Thymus (tissue), 11 donors: ENCODE data around the gene GLP2R. TPM values are rescaled to one million over a fixed set of nuclear protein-coding genes. Genes with fewer than 3 reads are reported as not detected.

Experiments used
- DNase-seq, 9 donors: peaks; one replicate each; pipeline ENCODE4 v3.0.0-alpha.2; 2013; ENCODE audit warnings: low spot score in 9 of 9, low read depth in 6 of 9, missing footprints in 1 of 9
- H3K27ac ChIP-seq, 2 donors: one replicate each; pipeline ENCODE4 v1.5.1; 2013; ENCODE audit warnings: control low read depth in 1 of 2, low read depth in 1 of 2, low read length in 1 of 2, mild to moderate bottlenecking in 1 of 2, moderate library complexity in 1 of 2
- H3K27me3 ChIP-seq, 2 donors: one replicate each; pipeline ENCODE4 v1.5.1; 2013; ENCODE audit warnings: low read length in 1 of 2; ENCODE audit not compliant: control insufficient read depth in 2 of 2, insufficient read depth in 1 of 2
- H3K36me3 ChIP-seq, 2 donors: one replicate each; pipeline ENCODE4 v1.5.1; 2013; ENCODE audit warnings: low read length in 1 of 2, mild to moderate bottlenecking in 1 of 2, moderate library complexity in 1 of 2; ENCODE audit not compliant: control insufficient read depth in 2 of 2, insufficient read depth in 2 of 2
- H3K4me1 ChIP-seq, 2 donors: one replicate each; pipeline ENCODE4 v1.5.1; 2013; ENCODE audit warnings: low read length in 2 of 2; ENCODE audit not compliant: control insufficient read depth in 2 of 2, insufficient read depth in 2 of 2
- H3K4me3 ChIP-seq, 2 donors: one replicate each; pipeline ENCODE4 v1.5.1; 2013; ENCODE audit warnings: low read length in 2 of 2, control low read depth in 1 of 2, mild to moderate bottlenecking in 1 of 2
- H3K9me3 ChIP-seq, 2 donors: one replicate each; pipeline ENCODE4 v1.5.1; 2013; ENCODE audit warnings: low read length in 1 of 2, mild to moderate bottlenecking in 1 of 2; ENCODE audit not compliant: control insufficient read depth in 2 of 2, insufficient read depth in 1 of 2
- WGBS: extraction: QIAGEN DNeasy Blood & Tissue Kit; methylation state at CpG from one replicate; pipeline ENCODE4 v1.1.7; 2013; 5-methylcytosine and 5-hydroxymethylcytosine counted together
- polyA plus RNA-seq: library from polyadenylated mRNA; stranded (reverse); fragments of 200-250 nt; gene quantifications from one replicate; pipeline ENCODE4 v1.2.3, GENCODE V29; 2013
- total RNA-seq: library from RNA; stranded (reverse); fragments of 120-200 nt; gene quantifications from one replicate; pipeline ENCODE4 v1.2.4, GENCODE V29; 2013
- donor health status: healthy.

GLP2R gene
- total and polyA plus RNA-seq, 2 donors, result 0.05 to 0.09 TPM

DNA sequence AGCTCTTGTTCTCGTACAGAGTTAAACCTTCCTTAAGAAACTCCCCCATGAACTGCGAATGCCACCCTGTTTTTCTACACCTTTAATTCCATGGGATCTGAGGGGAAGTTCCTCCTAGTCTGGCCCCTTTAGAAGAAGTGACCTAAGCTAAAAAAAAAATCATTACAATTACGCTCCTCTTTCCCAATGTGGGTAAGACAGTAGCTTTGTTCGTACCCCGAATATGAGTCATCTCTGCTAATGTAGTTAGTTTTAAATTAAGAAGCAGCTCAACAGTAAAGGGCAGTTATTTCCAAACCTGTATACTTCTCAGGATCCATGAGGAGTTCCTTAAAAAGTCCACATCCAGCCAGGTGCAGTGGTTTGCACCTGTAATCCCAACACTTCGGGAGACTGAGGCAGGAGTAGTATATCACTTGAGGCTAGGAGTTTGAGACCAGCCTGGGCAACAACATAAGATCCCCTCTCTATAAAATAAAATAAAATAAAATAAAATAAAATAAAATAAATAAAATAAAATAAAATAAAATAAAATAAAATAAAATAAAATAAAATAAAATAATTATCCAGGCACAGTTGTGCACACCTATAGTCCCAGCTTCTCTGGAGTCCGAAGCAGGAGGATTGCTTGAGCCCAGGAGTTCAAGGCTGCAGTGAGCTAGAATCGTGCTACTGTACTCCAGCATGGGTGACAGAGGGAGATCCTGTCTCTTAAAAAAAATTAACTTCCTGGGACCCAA is 53.2 kb downstream of the GLP2R start:
- no peak for DNase-seq
- Histone ChIP-seq H3K36me3 (no peaks in the 10 kb centered on the region), H3K4me3 (no peak overlapping the region), H3K27ac (no peak overlapping the region), H3K4me1 (no peaks in the 10 kb centered on the region), H3K9me3 (no peaks in the 10 kb centered on the region), H3K27me3 (no peaks in the 10 kb centered on the region)
- WGBS, result 94% methylated on average over 8 of the region's 8 CpGs

DNA sequence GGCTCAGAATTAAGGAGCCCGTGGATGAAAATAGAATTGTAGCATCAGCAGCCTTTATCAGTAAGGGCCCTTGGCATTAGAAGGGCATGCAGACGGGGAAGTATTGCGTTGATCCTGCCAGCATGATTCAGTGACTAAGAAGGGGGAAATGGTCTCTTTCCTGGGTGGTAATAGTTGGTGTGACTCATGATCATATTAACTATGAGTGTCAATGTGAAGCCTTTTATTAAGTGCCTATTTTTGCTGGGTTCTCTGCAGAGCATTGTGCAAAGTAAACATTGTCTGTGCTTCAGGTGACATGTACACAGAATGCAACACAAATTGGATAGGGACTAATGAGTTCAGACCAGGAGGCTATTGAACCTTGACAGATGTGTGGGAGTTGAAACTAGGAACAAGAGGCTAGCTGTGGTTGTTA is 54.9 kb downstream of the GLP2R start:
- 74% methylated on average over 3 of the region's 3 CpGs for WGBS
- Histone ChIP-seq H3K27ac (no peak overlapping the region), H3K27me3 (no peaks in the 10 kb centered on the region), H3K4me1 (no peaks in the 10 kb centered on the region), H3K9me3 (no peaks in the 10 kb centered on the region), H3K36me3 (no peaks in the 10 kb centered on the region), H3K4me3 (no peak overlapping the region)
- DNase-seq, result no peak

DNA sequence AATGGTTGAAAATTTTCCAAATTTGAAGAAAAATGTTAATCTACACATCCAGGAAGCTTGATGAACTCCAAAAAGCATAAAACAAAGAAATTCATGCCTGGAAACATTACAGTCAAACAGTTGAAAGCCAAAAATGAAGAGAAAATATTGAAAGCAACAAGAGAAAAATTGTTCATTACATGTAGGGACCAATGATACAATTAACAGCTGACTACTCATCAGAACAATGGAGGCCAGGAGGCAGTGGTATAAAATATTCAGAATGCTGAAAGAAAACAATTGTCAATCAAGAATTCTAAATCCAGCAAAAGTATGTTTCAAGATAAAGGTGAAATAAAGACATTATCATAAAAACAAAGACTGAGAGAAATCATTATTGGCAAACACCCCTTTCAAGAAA is 57.7 kb downstream of the GLP2R start:
- Histone ChIP-seq H3K4me3 (no peak overlapping the region), H3K27me3 (no peaks in the 10 kb centered on the region), H3K27ac (no peak overlapping the region), H3K36me3 (no peaks in the 10 kb centered on the region), H3K9me3 (no peaks in the 10 kb centered on the region), H3K4me1 (no peaks in the 10 kb centered on the region)
- no peak for DNase-seq

DNA sequence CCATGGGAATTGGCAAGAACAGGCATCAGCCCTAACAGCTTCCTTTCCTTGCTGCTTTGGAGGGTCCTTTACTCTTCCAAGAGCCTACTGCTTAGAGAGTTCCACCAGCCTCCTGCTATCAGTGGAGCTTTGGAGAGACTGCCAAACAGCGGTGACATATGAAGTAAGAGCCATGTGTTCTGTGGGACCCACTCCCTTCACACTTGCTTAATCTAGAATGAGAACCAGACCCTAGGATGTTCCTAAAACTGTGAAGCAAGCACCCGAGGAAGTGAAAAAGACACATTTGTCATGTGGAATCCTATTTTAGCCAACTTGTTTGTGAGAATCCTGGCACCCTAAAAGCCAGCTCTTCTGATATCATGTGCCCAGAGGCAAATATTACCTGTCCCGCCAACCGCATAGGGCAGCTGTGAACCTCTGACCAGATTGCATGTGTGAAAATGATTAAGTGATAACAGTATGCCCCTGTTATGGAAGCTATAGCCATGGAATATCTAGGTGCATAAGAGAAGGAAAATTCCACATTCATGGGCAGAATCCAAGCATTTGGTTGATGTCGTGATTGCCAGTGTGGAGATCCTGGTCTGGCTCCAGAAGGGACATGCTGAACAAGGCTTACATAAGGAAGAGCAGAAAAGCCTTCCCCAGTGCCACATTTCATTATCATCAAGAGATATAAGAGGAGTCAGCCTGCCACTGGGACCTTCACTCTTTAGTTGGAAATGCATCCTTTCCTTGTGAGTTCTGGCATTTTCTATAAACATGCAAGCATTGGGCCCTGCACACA is 60.6 kb downstream of the GLP2R start:
- no peak overlapping the region for H3K4me3 ChIP-seq
- no peak for DNase-seq
- H3K27me3 ChIP-seq, result no peaks in the 10 kb centered on the region
- H3K36me3 ChIP-seq, result no peaks in the 10 kb centered on the region
- no peak overlapping the region for H3K27ac ChIP-seq
- no peaks in the 10 kb centered on the region for H3K4me1 ChIP-seq
- WGBS, result 96% methylated on average over 5 of the region's 5 CpGs
- H3K9me3 ChIP-seq, result no peaks in the 10 kb centered on the region

DNA sequence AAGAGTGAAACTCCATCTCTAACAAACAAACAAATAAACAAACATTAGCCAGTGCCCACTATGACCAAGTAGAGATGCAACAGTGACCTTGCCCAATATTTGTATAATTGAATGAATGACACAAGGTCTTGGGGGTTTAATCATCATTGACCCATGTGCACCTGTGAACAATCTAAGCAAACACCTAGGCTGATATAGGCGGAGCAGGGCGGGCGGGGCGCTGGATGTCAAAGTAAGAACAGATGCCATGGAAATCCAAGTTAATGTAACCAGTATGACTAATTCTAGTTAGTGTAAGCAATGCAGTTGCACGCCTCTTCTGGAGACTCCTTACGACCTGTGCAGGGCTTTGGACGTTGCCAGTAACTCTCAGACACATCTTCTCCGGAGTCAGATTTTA is 61.8 kb downstream of the GLP2R start:
- Histone ChIP-seq H3K4me3 (no peak overlapping the region), H3K36me3 (no peaks in the 10 kb centered on the region), H3K4me1 (no peaks in the 10 kb centered on the region), H3K9me3 (no peaks in the 10 kb centered on the region), H3K27me3 (no peaks in the 10 kb centered on the region), H3K27ac (no peak overlapping the region)
- no peak for DNase-seq
- 93% methylated on average over 8 of the region's 8 CpGs for WGBS

DNA sequence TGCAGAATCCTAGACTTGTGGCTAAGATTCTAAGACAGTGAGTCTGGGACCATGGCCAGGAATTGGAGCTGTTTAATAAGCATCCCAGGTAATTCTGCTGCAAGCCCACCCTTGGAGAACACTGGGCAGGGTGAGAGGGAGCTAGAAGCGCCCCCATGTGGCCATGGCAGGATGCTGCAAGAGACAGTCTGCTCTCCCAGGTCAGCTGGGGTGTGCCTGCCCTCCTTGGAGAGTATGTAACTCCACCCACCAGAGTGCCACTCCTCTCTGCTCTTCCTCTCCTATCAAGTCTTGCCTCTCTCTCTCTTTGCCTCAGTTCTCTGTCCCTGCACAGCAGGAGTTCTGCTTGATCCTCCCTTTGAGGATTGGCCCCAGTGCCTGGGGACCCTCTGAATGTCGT is 64.4 kb downstream of the GLP2R start:
- Histone ChIP-seq H3K27ac (no peak overlapping the region), H3K9me3 (no peaks in the 10 kb centered on the region), H3K36me3 (no peaks in the 10 kb centered on the region), H3K4me3 (no peak overlapping the region), H3K27me3 (no peaks in the 10 kb centered on the region), H3K4me1 (no peaks in the 10 kb centered on the region)
- peak in 4 of 9 donors; percentile 3 to 25 (median 13) for DNase-seq
- 27% methylated on average over 2 of the region's 2 CpGs for WGBS

DNA sequence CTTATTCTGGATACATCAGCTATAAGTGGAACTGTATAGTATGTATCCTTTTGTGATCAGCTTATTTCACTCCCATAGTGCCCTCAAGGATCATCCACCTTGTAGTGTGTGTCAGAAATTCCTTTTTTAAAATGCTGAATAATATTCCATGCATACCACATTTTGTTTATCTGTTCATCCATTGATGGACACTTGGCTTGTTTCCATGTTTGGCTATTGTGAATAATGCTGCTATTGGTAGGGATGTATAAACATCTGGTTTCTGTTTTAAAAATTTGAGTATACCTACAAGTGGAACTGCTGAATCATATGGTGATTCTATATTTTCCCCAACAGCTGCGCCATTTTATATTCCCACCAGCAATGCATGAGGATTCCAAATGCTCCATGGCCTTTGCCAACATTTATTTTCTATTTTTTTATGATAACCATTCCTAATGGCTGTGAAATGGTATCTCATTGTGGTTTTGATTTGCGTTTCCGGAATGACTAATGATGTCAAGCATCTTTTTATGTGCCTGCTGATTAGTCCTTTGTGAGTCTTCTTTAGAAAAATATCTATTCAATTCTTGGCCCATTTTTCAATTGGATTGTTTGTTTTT is 67.8 kb downstream of the GLP2R start:
- DNase-seq, result no peak
- H3K4me3 ChIP-seq, result no peak overlapping the region
- no peaks in the 10 kb centered on the region for H3K9me3 ChIP-seq
- WGBS, result 90% methylated on average over 3 of the region's 3 CpGs
- H3K27me3 ChIP-seq, result peaks cover 0 to 2% of the 10 kb centered on the region in 2 donors
- no peaks in the 10 kb centered on the region for H3K4me1 ChIP-seq
- H3K27ac ChIP-seq, result no peak overlapping the region
- H3K36me3 ChIP-seq, result no peaks in the 10 kb centered on the region

DNA sequence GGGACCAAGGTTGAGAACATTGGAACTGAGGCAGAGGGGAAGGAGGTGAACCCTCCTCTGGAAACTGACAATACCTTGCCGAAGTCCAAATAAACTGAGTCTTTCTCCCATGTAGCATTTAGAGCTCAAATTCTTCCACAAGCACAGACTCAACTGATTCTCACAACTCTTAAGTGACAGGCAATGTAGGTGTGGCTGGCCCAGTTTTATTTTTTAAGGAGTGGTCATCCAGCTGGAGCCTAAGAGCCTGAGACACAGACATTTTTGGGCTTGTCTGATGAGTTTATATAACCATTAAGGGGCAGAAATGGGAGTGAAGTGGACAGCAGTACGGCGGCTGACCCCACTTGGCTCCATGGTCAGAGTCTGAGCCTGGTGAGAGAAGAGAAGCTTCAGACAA is 68.5 kb downstream of the GLP2R start:
- Histone ChIP-seq H3K4me1 (no peaks in the 10 kb centered on the region), H3K27ac (no peak overlapping the region), H3K27me3 (peaks cover 0 to 3% of the 10 kb centered on the region in 2 donors), H3K36me3 (no peaks in the 10 kb centered on the region), H3K9me3 (no peaks in the 10 kb centered on the region), H3K4me3 (no peak overlapping the region)
- DNase-seq, result no peak
- whole genome bisulfite sequencing, result 96% methylated on average over 3 of the region's 3 CpGs

DNA sequence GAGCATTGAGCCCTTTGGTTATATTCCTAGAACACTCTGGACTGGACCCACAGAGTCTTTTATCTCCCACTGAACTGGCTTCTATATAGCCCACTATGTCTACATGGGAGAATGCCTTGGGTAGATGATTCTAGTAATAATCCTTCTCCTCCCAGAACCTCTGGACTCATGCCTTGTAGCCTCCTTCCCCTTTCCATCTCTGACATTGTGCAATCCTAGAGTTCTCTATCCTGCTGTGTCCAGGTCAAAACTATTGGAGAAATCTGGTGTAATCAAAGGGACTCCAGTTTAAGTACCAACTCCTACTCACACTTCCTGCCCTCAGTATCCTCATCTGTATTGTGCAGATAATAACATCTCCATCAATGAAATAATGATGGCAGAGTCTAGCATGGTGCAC is 70.2 kb downstream of the GLP2R start:
- no peak for DNase-seq
- Histone ChIP-seq H3K27me3 (peaks cover 0 to 16% of the 10 kb centered on the region in 2 donors), H3K9me3 (no peaks in the 10 kb centered on the region), H3K27ac (no peak overlapping the region), H3K4me3 (no peak overlapping the region), H3K4me1 (no peaks in the 10 kb centered on the region), H3K36me3 (no peaks in the 10 kb centered on the region)
